HG03520 (cell line): Measurements from ENCODE around the gene TBC1D8.

Experiments used
- ATAC-seq: cut with Tn5 transposase; IDR thresholded peaks from one replicate; pipeline ENCODE4 v1.9.1; 2021; ENCODE audit warnings: mild to moderate bottlenecking, moderate library complexity; ENCODE audit not compliant: unreplicated experiment

TBC1D8 gene

DNA sequence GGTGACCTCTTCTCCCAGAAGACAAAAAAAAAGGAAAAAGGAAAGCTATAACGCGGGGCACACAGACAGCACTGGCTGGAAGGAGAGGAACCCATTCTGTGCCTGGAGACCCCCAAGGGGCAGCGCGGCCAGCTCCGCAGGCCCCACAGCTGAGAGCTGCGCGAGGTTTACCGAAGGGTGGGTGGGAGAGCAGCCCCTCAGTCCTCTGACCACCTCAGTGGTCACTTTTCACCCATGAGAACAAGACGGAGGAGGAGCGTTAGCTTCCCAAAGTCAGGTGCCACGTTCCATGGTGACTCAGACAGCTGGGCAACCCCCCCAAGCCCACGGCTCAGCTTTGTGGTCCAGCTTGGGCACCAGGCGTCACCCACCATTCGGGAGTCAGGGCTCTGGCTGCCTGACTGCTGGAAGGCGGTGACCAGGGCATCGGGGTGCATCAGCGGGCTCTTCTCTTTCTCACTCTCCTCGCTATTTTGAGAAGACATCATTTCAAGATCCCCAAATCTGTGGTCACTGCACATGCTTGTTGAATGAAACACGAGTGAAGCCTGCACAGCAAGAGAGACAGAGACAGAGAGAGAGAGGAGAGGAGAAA, 113.9 kb downstream of the TBC1D8 start:
- ATAC-seq: no peak

DNA sequence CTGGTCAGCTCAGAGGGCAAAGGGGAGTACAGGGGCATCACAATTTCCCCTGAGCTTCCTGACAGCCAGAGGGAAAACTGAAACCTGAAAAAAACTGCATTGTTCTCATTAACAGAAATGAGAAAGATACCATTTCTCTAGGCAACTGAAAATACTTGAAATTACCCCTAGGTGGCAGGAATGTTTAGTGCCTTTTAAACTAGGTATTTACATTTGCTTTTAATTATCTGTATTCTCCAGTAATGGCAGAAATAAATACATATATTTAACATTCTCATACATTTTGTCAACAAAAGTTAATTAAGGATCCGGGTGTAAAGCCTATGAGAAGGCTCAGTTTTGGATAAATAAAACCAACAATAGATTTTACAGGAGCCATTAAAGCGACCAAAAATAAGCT, 114.6 kb downstream of the TBC1D8 start:
- no peak for ATAC-seq

- no peak for ATAC-seq
Measured at GRCh38 chr2:101032084-101032776, 119.0 kb downstream of the TBC1D8 start.

GRCh38 chr2:101030866-101031554, 120.2 kb downstream of the TBC1D8 start:
- no peak for ATAC-seq

DNA sequence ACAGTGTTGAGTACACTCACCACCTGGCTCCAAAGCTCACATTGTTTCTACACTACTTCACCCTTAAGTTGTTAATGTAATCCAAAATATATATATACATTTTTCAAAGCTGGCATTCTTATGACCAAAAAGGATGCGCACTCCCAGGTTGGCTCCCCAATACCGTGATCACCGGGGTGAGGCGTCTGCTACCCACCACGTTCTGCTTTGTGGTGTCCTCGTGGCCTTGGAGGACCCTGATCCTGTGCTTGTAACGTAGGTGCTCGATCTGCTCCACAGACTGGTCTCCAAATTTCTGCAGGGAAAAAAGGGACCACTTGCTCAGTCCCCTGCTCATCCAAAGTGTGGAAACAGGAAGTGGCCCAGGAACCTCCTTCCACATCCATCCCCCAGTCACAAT, 123.3 kb downstream of the TBC1D8 start:
- ATAC-seq: no peak

DNA sequence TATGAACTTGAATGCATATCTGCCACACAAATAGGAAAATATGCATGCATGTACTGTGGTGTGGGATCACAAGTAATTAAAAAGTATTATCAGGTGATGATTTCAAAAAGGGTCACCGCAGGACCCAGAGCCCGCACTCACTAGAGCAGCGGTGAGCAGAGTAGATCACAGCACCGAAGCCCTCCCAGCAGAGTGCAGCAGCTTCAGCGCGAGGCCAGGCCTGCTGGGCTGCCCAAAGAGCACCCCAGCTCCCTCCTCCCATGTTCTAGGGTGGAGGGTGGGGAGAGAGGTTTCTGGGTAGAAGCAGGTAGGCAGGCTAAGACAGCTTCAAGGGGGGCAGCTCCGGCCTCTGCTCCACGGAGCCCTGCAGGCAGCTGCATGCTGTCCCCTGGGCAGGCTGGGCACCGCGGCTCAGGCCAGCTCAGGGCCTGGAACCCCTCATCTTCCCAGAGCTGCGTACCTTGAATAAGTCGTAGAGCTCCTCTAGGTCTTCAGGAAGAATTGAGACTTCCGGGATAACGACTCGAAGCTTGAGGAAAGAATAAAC, 124.2 kb downstream of the TBC1D8 start:
- no peak for ATAC-seq

- ATAC-seq: no peak
Measured at GRCh38 chr2:101026253-101026701, 124.9 kb downstream of the TBC1D8 start.

GRCh38 chr2:101025561-101025960, 125.6 kb downstream of the TBC1D8 start:
- ATAC-seq: no peak

DNA sequence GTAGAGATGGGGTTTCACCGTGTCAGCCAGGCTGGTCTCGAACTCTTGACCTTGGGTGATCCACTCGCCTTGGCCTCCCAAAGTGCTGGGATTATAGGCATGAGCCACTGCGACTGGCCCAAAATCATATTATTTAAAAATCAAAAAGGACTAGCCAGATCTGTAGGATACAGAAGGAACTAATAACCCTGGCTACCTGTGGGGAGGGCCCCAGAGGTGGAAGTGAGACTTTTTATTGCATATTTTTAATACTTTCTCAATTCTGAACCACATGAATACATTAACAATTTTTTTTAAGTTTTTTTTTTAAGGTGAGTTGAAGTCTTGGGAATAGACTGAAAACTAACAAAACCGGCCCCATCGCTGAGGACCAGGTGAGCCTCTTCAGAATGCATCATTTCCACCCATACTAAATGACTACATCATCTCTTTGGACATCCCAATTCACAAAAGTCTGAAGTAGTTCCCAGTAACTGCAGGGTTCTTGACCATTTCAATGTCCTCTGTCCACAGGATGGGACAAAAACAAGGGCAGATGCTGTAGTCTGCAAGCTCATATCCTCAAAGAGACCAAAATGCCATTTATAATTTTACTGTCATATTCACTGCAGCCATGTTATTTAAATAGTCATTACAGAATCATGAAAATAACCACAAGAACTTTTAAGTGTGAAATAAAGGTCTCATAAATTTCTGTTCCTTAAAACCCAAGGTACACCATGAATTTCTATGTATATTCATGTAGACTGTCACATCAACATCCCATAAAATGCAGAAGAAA, 127.7 kb downstream of the TBC1D8 start:
- no peak for ATAC-seq

DNA sequence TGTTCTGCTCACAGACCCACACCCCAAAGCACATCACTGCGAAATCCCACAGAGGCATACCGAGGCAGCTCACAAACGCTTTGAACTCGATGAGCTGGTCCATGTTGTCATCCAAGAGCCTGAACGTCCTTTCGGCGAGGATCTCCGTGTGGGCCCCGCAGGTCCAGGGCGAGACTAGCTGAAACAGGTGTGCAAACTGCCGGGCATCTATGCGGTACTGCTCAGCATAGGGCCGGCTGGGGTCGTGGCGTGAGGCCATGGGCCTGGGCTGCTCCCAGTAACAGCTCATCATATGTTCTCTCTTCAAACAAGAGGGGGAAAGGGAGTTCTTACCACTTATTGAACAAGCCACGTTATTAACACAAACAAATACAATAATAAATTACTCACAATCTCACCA, 129.0 kb downstream of the TBC1D8 start:
- ATAC-seq: no peak

DNA sequence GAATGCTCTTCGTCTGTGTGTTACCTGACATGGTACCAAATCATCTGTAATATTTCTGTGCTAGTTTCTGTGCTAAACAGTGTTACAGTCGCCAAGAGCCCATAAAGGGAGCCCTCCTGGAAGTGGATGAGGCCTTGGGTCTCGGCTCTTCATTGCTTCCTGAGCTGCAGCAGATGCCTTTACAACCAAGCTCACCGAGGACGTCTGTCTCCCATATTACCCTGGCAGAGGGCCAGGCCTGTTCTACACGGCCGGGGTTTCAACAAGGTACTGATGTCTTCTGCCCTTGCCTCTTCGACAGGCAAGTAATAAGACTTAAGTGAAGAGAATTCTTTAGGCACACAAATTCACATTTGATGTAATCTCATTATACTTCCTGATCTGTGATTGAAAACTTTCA, 132.2 kb downstream of the TBC1D8 start:
- ATAC-seq: no peak

GRCh38 chr2:101017371-101017770, 133.8 kb downstream of the TBC1D8 start:
- no peak for ATAC-seq

GRCh38 chr2:101014264-101014857, 136.8 kb downstream of the TBC1D8 start:
- no peak for ATAC-seq

- no peak for ATAC-seq
Measured at GRCh38 chr2:101012706-101013181, 138.4 kb downstream of the TBC1D8 start.

DNA sequence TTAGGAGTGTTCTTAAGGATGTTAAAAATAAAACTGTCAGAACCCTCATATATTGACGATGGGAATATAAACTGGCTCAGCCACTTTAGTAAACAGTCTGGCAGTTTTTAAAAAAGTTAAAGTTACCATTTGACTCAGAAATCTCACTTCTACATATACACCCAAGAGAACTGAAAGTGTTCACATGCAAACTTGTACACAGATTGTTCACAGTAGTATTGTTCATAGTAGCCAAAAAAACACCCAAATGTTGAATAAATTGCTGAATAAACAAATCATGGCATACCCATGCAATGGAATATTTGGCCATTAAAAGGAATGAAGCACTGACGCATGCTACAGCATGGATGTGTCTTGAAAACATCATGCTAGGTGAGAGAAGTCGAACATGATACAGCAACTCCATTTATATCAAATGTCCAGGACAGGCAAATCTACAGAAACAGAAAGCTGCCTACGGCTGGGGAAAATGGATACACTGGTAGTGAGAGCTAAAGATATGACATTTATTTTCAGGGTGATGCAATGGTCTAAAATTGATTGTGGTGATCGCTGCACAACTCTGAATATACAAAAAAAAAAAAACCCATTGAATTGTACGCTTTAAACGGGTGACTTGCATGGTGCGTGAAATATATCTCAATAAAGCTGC, 139.0 kb downstream of the TBC1D8 start:
- ATAC-seq: peak; percentile 87

- ATAC-seq: no peak
Measured at GRCh38 chr2:101011152-101011551, 140.0 kb downstream of the TBC1D8 start.

GRCh38 chr2:101007415-101008345, 143.5 kb downstream of the TBC1D8 start:
- no peak for ATAC-seq

GRCh38 chr2:101006065-101006715, 145.0 kb downstream of the TBC1D8 start:
- no peak for ATAC-seq
